GM23338 (cell line): ENCODE measurements around the gene CDK5R2. TPM values are rescaled to one million over a fixed set of nuclear protein-coding genes. Genes with fewer than 3 reads are reported as not detected.

Experiments
- ATAC-seq: fragments of 200-7000 bp; cut with Tn5 transposase; 3 replicates; pipeline ENCODE4 v1.9.1; 2020
- DNase-seq: peaks from one replicate; pipeline ENCODE4 v3.0.0-alpha.2; 2015; ENCODE audit warnings: low spot score
- H2AFZ ChIP-seq: fragments of 200-600 bp; sonication (generic); 2 replicates; pipeline ENCODE4 v1.8.0; 2016; ENCODE audit warnings: antibody characterized with exemption, mild to moderate bottlenecking, moderate library complexity
- H3F3A ChIP-seq: fragments of 200-600 bp; sonication (generic); replicated peaks from 2 replicates; pipeline ENCODE4 v1.8.0; 2017; ENCODE audit warnings: antibody characterized with exemption, mixed run types, low read depth
- H3K27ac ChIP-seq: fragments of 200-600 bp; sonication (generic); 2 replicates; pipeline ENCODE4 v1.6.1; 2016; ENCODE audit warnings: low read depth
- H3K27me3 ChIP-seq: fragments of 200-600 bp; sonication (generic); 2 replicates; pipeline ENCODE4 v1.8.0; 2016; ENCODE audit warnings: mild to moderate bottlenecking, mixed run types, moderate library complexity; ENCODE audit not compliant: insufficient read depth
- H3K36me3 ChIP-seq: fragments of 200-600 bp; sonication (generic); 2 replicates; pipeline ENCODE4 v1.8.0; 2016; ENCODE audit warnings: mild to moderate bottlenecking; ENCODE audit not compliant: insufficient read depth
- H3K4me1 ChIP-seq: fragments of 200-600 bp; sonication (generic); 2 replicates; pipeline ENCODE4 v1.8.0; 2016; ENCODE audit warnings: mild to moderate bottlenecking, moderate library complexity; ENCODE audit not compliant: insufficient read depth
- H3K4me2 ChIP-seq: fragments of 200-600 bp; sonication (generic); 2 replicates; pipeline ENCODE4 v1.7.1; 2017; ENCODE audit warnings: mixed run types
- H3K4me3 ChIP-seq: fragments of 200-600 bp; sonication (generic); 2 replicates; pipeline ENCODE4 v1.6.1; 2016; ENCODE audit warnings: mixed run types
- H3K79me2 ChIP-seq: fragments of 200-600 bp; sonication (generic); replicated peaks from 2 replicates; pipeline ENCODE4 v1.8.0; 2017; ENCODE audit warnings: mild to moderate bottlenecking; ENCODE audit not compliant: insufficient read depth
- H3K9me2 ChIP-seq: fragments of 200-600 bp; sonication (generic); 2 replicates; pipeline ENCODE4 v1.8.0; 2017; ENCODE audit not compliant: insufficient read depth
- H4K20me1 ChIP-seq: fragments of 200-600 bp; sonication (generic); replicated peaks from 2 replicates; pipeline ENCODE4 v1.8.0; 2017; ENCODE audit warnings: mild to moderate bottlenecking; ENCODE audit not compliant: insufficient read depth
- H3K27ac Mint-ChIP-seq: 2 replicates; pipeline ENCODE4 v1.8.0; 2020; ENCODE audit warnings: inconsistent platforms, mild to moderate bottlenecking, moderate library complexity, mixed read lengths
- H3K27me3 Mint-ChIP-seq: 3 replicates; pipeline ENCODE4 v1.8.0; 2022; ENCODE audit warnings: low read depth, mild to moderate bottlenecking, moderate library complexity, mixed read lengths, inconsistent platforms; ENCODE audit not compliant: insufficient read depth, poor library complexity
- H3K36me3 Mint-ChIP-seq: 3 replicates; pipeline ENCODE4 v1.8.0; 2021; ENCODE audit warnings: low read depth, mild to moderate bottlenecking, inconsistent platforms, moderate library complexity, mixed read lengths
- H3K4me1 Mint-ChIP-seq: 3 replicates; pipeline ENCODE4 v1.8.0; 2020; ENCODE audit warnings: mild to moderate bottlenecking, inconsistent platforms, mixed read lengths
- H3K4me3 Mint-ChIP-seq: 3 replicates; pipeline ENCODE4 v1.8.0; 2021; ENCODE audit warnings: moderate library complexity, mild to moderate bottlenecking, inconsistent platforms, mixed read lengths
- H3K9me3 Mint-ChIP-seq: 3 replicates; pipeline ENCODE4 v1.8.0; 2020; ENCODE audit warnings: moderate library complexity, mild to moderate bottlenecking, inconsistent platforms, mixed read lengths
- CREB1 ChIP-seq: fragments of 250-450 bp; sonication (Bioruptor Pico); IDR thresholded peaks from 2 replicates; pipeline ENCODE4 v1.5.0; 2020; ENCODE audit warnings: low read depth, mild to moderate bottlenecking, moderate library complexity
- EZH2 ChIP-seq: fragments of 200-600 bp; sonication (generic); IDR thresholded peaks from one replicate; pipeline ENCODE4 v1.8.0; 2017; ENCODE audit warnings: antibody characterized with exemption, mild to moderate bottlenecking, low read depth; ENCODE audit not compliant: unreplicated experiment
- EZH2phosphoT487 ChIP-seq: fragments of 200-600 bp; sonication (generic); IDR thresholded peaks from one replicate; pipeline ENCODE4 v1.8.1; 2018; ENCODE audit warnings: antibody characterized with exemption; ENCODE audit not compliant: unreplicated experiment
- JUNB ChIP-seq: IDR thresholded peaks from one replicate; pipeline ENCODE4 v1.6.1; 2016; ENCODE audit warnings: antibody characterized with exemption; ENCODE audit not compliant: unreplicated experiment
- NANOG ChIP-seq: IDR thresholded peaks from 2 replicates; pipeline ENCODE4 v1.6.1; 2016; ENCODE audit warnings: antibody characterized with exemption, borderline replicate concordance
- POLR2AphosphoS5 ChIP-seq: IDR thresholded peaks from 2 replicates; pipeline ENCODE4 v1.6.1; 2016; ENCODE audit warnings: antibody characterized with exemption, low read depth
- REST ChIP-seq: IDR thresholded peaks from one replicate; pipeline ENCODE4 v1.6.1; 2018; ENCODE audit warnings: antibody characterized with exemption; ENCODE audit not compliant: unreplicated experiment
- STAT1 ChIP-seq: IDR thresholded peaks from one replicate; pipeline ENCODE4 v1.6.1; 2016; ENCODE audit warnings: antibody characterized with exemption; ENCODE audit not compliant: unreplicated experiment
- ZNF114 ChIP-seq: fragments of 250-450 bp; sonication (Bioruptor Pico); IDR thresholded peaks from 2 replicates; pipeline ENCODE4 v1.5.0; 2020; ENCODE audit warnings: mild to moderate bottlenecking, moderate library complexity
- ZNF331 ChIP-seq: fragments of 250-450 bp; sonication (Bioruptor Pico); IDR thresholded peaks from 2 replicates; pipeline ENCODE4 v1.5.0; 2020; ENCODE audit warnings: low read depth, mild to moderate bottlenecking, moderate library complexity
- polyA plus RNA-seq: library from polyadenylated mRNA; unstranded; fragments of >200 nt; fragmentation: Nextera tagmentation; extraction: Ambion mirVana; gene quantifications from 2 replicates; pipeline ENCODE4 v1.2.1, GENCODE V29; 2016
- total RNA-seq: library from RNA; depleted of rRNA; stranded (reverse); fragments of >200 nt; shearing (Covaris generic); gene quantifications from 2 replicates; pipeline ENCODE4 v1.2.3, GENCODE V29; 2014
- TF ChIP-seq, protein P1 (sequence below), 2 experiments: fragments of 200-600 bp in 1 of 2; sonication (generic) in 1 of 2; conservative IDR thresholded peaks; 2 replicates each; pipeline versions ENCODE4 v1.5.1 to v1.6.1; 2016 to 2017; ENCODE audit warnings: antibody characterized with exemption in 2 of 2, low read depth in 2 of 2, mild to moderate bottlenecking in 2 of 2, moderate library complexity in 1 of 2
- TF ChIP-seq, protein P2 (sequence below): fragments of 250-450 bp; sonication (Bioruptor Pico); IDR thresholded peaks from 2 replicates; pipeline ENCODE4 v1.5.0; 2020; ENCODE audit warnings: mild to moderate bottlenecking, moderate library complexity

Gene CDK5R2
- total and polyA plus RNA-seq, 2 experiments from 2014 or later: 0.56 TPM; not detected in 1

DNA sequence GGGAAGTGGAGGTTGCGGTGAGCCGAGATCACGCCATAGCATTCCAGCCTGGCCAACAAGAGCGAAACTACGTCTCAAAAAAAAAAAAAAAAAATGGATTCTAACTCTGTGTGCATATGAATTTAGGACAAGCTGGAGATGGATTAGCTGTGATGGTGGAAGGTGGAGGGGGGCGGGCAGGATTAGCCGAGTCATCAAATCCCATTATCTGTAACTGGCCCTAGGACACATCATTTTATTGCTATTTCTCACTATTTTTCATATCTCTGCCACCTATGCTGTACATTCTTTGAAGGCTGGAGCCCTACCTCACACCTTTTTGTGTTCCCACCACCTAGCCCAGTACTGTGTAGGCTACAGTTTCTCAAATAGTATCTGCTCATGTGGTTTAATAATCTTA lies 7.3 kb upstream of the CDK5R2 start:
- Histone ChIP-seq H3K27ac (no peak overlapping the region), H3K9me2 (no peaks in the 10 kb centered on the region), H4K20me1 (no peaks in the 10 kb centered on the region), H2AFZ (no peak overlapping the region), H3K4me3 (no peak overlapping the region), H3K79me2 (no peaks in the 10 kb centered on the region), H3K4me2 (no peak overlapping the region), H3F3A (no peaks in the 10 kb centered on the region), H3K27me3 (peaks cover 27% of the 10 kb centered on the region), H3K4me1 (no peaks in the 10 kb centered on the region), H3K36me3 (no peaks in the 10 kb centered on the region)
- no peak for ATAC-seq
- H3K9me3 Mint-ChIP-seq: no peaks in the 10 kb centered on the region
- no peaks in the 10 kb centered on the region for H3K36me3 Mint-ChIP-seq
- H3K4me1 Mint-ChIP-seq: no peaks in the 10 kb centered on the region; the same call in 2 of the 3 replicates
- peaks cover 22% of the 10 kb centered on the region for H3K27me3 Mint-ChIP-seq
- no peak for TF ChIP-seq CREB1 (CRISPR knock-in tag)
- TF ChIP-seq EZH2: no peak
- TF ChIP-seq NANOG: no peak
- TF ChIP-seq REST: no peak
- no peak for TF ChIP-seq ZNF331 (CRISPR knock-in tag)
- TF ChIP-seq JUNB: no peak
- TF ChIP-seq, protein P1, sequence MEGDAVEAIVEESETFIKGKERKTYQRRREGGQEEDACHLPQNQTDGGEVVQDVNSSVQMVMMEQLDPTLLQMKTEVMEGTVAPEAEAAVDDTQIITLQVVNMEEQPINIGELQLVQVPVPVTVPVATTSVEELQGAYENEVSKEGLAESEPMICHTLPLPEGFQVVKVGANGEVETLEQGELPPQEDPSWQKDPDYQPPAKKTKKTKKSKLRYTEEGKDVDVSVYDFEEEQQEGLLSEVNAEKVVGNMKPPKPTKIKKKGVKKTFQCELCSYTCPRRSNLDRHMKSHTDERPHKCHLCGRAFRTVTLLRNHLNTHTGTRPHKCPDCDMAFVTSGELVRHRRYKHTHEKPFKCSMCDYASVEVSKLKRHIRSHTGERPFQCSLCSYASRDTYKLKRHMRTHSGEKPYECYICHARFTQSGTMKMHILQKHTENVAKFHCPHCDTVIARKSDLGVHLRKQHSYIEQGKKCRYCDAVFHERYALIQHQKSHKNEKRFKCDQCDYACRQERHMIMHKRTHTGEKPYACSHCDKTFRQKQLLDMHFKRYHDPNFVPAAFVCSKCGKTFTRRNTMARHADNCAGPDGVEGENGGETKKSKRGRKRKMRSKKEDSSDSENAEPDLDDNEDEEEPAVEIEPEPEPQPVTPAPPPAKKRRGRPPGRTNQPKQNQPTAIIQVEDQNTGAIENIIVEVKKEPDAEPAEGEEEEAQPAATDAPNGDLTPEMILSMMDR (conservative IDR thresholded peaks at IDR 0.05; ENCODE audit: low read depth in 2 of 2): no peak
- no peak for TF ChIP-seq EZH2phosphoT487
- no peak for TF ChIP-seq POLR2AphosphoS5
- TF ChIP-seq ZNF114 (CRISPR knock-in tag): no peak
- TF ChIP-seq, protein P2, sequence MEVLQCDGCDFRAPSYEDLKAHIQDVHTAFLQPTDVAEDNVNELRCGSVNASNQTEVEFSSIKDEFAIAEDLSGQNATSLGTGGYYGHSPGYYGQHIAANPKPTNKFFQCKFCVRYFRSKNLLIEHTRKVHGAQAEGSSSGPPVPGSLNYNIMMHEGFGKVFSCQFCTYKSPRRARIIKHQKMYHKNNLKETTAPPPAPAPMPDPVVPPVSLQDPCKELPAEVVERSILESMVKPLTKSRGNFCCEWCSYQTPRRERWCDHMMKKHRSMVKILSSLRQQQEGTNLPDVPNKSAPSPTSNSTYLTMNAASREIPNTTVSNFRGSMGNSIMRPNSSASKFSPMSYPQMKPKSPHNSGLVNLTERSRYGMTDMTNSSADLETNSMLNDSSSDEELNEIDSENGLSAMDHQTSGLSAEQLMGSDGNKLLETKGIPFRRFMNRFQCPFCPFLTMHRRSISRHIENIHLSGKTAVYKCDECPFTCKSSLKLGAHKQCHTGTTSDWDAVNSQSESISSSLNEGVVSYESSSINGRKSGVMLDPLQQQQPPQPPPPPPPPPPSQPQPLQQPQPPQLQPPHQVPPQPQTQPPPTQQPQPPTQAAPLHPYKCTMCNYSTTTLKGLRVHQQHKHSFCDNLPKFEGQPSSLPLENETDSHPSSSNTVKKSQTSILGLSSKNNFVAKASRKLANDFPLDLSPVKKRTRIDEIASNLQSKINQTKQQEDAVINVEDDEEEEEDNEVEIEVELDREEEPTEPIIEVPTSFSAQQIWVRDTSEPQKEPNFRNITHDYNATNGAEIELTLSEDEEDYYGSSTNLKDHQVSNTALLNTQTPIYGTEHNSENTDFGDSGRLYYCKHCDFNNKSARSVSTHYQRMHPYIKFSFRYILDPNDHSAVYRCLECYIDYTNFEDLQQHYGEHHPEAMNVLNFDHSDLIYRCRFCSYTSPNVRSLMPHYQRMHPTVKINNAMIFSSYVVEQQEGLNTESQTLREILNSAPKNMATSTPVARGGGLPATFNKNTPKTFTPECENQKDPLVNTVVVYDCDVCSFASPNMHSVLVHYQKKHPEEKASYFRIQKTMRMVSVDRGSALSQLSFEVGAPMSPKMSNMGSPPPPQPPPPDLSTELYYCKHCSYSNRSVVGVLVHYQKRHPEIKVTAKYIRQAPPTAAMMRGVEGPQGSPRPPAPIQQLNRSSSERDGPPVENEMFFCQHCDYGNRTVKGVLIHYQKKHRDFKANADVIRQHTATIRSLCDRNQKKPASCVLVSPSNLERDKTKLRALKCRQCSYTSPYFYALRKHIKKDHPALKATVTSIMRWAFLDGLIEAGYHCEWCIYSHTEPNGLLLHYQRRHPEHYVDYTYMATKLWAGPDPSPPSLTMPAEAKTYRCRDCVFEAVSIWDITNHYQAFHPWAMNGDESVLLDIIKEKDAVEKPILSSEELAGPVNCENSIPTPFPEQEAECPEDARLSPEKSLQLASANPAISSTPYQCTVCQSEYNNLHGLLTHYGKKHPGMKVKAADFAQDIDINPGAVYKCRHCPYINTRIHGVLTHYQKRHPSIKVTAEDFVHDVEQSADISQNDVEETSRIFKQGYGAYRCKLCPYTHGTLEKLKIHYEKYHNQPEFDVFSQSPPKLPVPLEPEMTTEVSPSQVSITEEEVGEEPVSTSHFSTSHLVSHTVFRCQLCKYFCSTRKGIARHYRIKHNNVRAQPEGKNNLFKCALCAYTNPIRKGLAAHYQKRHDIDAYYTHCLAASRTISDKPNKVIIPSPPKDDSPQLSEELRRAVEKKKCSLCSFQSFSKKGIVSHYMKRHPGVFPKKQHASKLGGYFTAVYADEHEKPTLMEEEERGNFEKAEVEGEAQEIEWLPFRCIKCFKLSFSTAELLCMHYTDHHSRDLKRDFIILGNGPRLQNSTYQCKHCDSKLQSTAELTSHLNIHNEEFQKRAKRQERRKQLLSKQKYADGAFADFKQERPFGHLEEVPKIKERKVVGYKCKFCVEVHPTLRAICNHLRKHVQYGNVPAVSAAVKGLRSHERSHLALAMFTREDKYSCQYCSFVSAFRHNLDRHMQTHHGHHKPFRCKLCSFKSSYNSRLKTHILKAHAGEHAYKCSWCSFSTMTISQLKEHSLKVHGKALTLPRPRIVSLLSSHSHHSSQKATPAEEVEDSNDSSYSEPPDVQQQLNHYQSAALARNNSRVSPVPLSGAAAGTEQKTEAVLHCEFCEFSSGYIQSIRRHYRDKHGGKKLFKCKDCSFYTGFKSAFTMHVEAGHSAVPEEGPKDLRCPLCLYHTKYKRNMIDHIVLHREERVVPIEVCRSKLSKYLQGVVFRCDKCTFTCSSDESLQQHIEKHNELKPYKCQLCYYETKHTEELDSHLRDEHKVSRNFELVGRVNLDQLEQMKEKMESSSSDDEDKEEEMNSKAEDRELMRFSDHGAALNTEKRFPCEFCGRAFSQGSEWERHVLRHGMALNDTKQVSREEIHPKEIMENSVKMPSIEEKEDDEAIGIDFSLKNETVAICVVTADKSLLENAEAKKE (CRISPR knock-in tag): no peak
- no peak for TF ChIP-seq STAT1
- no peak overlapping the region for H3K27ac Mint-ChIP-seq
- H3K4me3 Mint-ChIP-seq: no peak overlapping the region
- DNase-seq: no peak
